Heart right ventricle (tissue), 16 donors: ENCODE data around the gene KCNJ4. TPM values are rescaled to one million over a fixed set of nuclear protein-coding genes. Genes with fewer than 3 reads are reported as not detected.

ENCODE experiments used
- ATAC-seq, 8 donors: fragments of 200-7000 bp; cut with Tn5 transposase; one replicate each; pipeline ENCODE4 v1.9.1; 2020; ENCODE audit warnings: mild to moderate bottlenecking in 8 of 8, moderate library complexity in 8 of 8, moderate number of reproducible peaks in 1 of 8
- DNase-seq, 2 donors: peaks; one replicate each; pipeline ENCODE4 v3.0.0-alpha.2; 2020
- H3K27ac ChIP-seq, 10 donors: fragments of 200-600 bp; sonication (generic) in 2 of 10; one replicate each; pipeline versions ENCODE4 v1.5.0 to v1.8.0; 2020 to 2022; ENCODE audit warnings: mild to moderate bottlenecking in 3 of 10
- H3K27me3 ChIP-seq, 7 donors: fragments of 200-600 bp; one replicate each; pipeline ENCODE4 v1.8.0; 2021 to 2022; ENCODE audit warnings: mild to moderate bottlenecking in 2 of 7
- H3K36me3 ChIP-seq, 9 donors: fragments of 200-600 bp; sonication (generic) in 1 of 9; one replicate each; pipeline versions ENCODE4 v1.5.0 to v1.8.0; 2020 to 2022; ENCODE audit warnings: mild to moderate bottlenecking in 2 of 9
- H3K4me1 ChIP-seq, 9 donors: fragments of 200-600 bp; sonication (generic) in 1 of 9; one replicate each; pipeline versions ENCODE4 v1.5.0 to v1.8.0; 2020 to 2022; ENCODE audit warnings: mild to moderate bottlenecking in 4 of 9
- H3K4me3 ChIP-seq, 10 donors: fragments of 200-600 bp; sonication (generic) in 2 of 10; one replicate each; pipeline versions ENCODE4 v1.5.0 to v1.8.0; 2020 to 2022; ENCODE audit warnings: mild to moderate bottlenecking in 7 of 10, moderate library complexity in 2 of 10
- H3K9me3 ChIP-seq, 11 donors: fragments of 200-600 bp in 10 of 11; sonication (generic) in 2 of 11; one replicate each; pipeline versions ENCODE4 v1.5.0 to v1.8.0; 2013 to 2022; ENCODE audit warnings: mild to moderate bottlenecking in 2 of 11, control low read depth in 1 of 11, moderate library complexity in 1 of 11
- WGBS, 2 donors: extraction: QIAGEN DNeasy Blood & Tissue Kit; methylation state at CpG; one replicate each; pipeline ENCODE4 v1.1.7; 2013; ENCODE audit warnings: inconsistent platforms in 1 of 2; 5-methylcytosine and 5-hydroxymethylcytosine counted together
- intact Hi-C, 10 donors: fragments of 100-400 bp; cut with DNase I; formaldehyde crosslinking; loops; one replicate each; pipeline versions ENCODE4 v1.11.1 to v1.14.2; 2022
- polyA plus RNA-seq, 2 donors: library from polyadenylated mRNA; stranded (reverse); fragments of 200-250 nt; gene quantifications; one replicate each; pipeline ENCODE4 v1.2.3, GENCODE V29; 2013
- total RNA-seq, 10 donors: library from RNA; stranded (reverse); fragmentation: NEBNext Ultra II Directional in 3 of 10; extraction: Animal tissue kit (Norgen Biotek cat#: 25700) in 3 of 10; gene quantifications; one replicate each; pipeline versions ENCODE4 v1.2.1 to v1.2.4, GENCODE V29; 2021 to 2023
- TF ChIP-seq, protein P1 (sequence below), 9 donors: fragments of 200-600 bp; sonication (generic) in 2 of 9; IDR thresholded peaks; one replicate each; pipeline versions ENCODE4 v1.5.0 to v1.8.0; 2021 to 2022; ENCODE audit warnings: antibody characterized with exemption in 9 of 9, mild to moderate bottlenecking in 5 of 9, moderate library complexity in 1 of 9
- donor health status: Arrhythmogenic right ventricular cardiomyopathy.
- donor health status: ischemic (EF 13 %, LVEDD 7.1; RV severe dilation, severe dysfunction).
- donor health status: healthy with polysubstance abuse.
- donor health status: DM: no; HTN: yes; CAD: no.
- donor health status: DM: no; HTN: no; CAD: no.
- donor health status: ischemic (EF 25% LVEDD 6.9; RV normal size, moderate dysfunction).
- donor health status: ischemic (EF 25% LVEDD 5.7; RV mildly dilated, moderate dysfunction).
- donor health status: healthy.
- donor health status: DM: yes; HTN: yes; CAD: no.
- donor health status: Ischemic cardiomyopathy.
- donor health status: ischemic (EF 35%, LVEDD 5.7; RV mildly dilated, moderate dysfunction).
- donor health status: nonischemic (EF 11% LVEDD 7.7; RV severe dilation, severe dysfunction).
- donor health status: DM: yes; HTN: yes; CAD: no.
- donor health status: PGD.
- donor health status: ischemic (EF 29% LVEDD 5.4; RV normal size, mild dysfunction).
- donor health status: nonischemic (EF 23%, LVEDD 6.1; RV moderate dilation, normal function).

KCNJ4 gene
- total and polyA plus RNA-seq, 12 donors = 4.9 to 93.3 (median 33.9) TPM

DNA sequence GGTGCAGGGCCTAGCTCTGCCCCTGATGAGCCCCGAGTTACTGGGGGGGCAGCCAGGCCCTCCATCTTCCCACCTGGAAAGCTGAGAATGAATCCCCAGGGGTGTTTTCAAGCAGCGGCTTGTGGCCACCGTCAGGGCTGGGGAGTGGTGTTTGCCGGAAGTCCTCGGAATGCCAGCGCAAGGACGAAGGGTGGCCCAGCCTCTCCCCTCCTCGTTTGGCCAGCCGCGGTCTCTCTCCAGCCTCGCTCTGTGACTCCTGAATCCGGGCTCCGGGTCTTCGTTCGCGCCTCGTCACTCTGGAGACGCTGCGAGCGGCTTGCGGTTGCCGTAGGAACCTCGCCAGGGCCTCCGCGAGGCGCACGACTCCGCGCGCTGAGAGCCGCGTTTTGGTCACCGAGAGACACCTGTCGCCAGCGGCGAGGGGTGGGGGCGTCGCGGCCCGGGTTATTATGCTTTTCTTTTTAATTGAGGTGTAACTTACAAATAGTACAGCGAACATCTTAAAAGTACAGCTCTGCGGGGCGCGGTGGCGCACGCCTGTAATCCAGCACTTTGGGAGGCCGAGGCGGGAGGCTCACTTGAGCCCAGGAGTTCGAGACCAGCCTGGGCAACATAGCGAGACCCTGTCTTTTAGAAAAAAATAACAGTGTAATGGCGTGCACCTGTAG is 6.5 kb upstream of the KCNJ4 start:
- peak overlapping the region in 6 of 10 donors; percentile 30 to 75 (median 70) for H3K27ac ChIP-seq
- TF ChIP-seq, protein P1, sequence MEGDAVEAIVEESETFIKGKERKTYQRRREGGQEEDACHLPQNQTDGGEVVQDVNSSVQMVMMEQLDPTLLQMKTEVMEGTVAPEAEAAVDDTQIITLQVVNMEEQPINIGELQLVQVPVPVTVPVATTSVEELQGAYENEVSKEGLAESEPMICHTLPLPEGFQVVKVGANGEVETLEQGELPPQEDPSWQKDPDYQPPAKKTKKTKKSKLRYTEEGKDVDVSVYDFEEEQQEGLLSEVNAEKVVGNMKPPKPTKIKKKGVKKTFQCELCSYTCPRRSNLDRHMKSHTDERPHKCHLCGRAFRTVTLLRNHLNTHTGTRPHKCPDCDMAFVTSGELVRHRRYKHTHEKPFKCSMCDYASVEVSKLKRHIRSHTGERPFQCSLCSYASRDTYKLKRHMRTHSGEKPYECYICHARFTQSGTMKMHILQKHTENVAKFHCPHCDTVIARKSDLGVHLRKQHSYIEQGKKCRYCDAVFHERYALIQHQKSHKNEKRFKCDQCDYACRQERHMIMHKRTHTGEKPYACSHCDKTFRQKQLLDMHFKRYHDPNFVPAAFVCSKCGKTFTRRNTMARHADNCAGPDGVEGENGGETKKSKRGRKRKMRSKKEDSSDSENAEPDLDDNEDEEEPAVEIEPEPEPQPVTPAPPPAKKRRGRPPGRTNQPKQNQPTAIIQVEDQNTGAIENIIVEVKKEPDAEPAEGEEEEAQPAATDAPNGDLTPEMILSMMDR (IDR thresholded peaks at IDR 0.05) = peak in 1 of 9 donors; percentile 17
- H3K9me3 ChIP-seq = no peaks in the 10 kb centered on the region
- peaks cover 3 to 50% (median 21%) of the 10 kb centered on the region in 9 donors for H3K4me1 ChIP-seq
- peak overlapping the region in 7 of 10 donors; percentile 6 to 30 (median 24) for H3K4me3 ChIP-seq
- H3K27me3 ChIP-seq = peaks cover 0 to 96% (median 23%) of the 10 kb centered on the region in 7 donors
- no peaks in the 10 kb centered on the region for H3K36me3 ChIP-seq
- ATAC-seq (peak; percentile 60 to 83 (median 77)), DNase-seq (peak; percentile 84 to 90)
- intact Hi-C loops = loop anchor here in 1 of 10 donors (5.0 kb wide), 1 partner anchor 46 kb away; the partner anchor contains the start of gene DDX17
- WGBS, 2 donors = 13 to 14% methylated on average over 51 of the region's 51 CpGs

DNA sequence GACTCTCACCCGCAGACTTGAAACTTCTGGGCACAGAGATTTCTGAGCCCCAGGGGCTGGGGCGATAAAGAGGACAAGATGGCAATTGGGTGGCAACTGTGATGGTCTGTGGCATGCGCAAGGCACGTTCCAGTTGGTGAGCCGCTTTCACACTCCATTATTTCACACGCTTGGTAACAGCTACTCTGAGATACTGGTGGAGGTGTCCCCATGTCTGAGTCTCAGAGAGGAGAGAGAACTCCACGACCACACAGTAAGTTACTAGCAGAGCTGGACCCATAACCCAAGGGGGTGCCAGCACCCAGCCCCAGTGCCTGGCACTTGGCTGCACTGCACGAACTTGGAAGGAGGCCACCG is 6.0 kb upstream of the KCNJ4 start:
- no peaks in the 10 kb centered on the region for H3K9me3 ChIP-seq
- intact Hi-C loops = loop anchor here in 1 of 10 donors (5.0 kb wide), 1 partner anchor 46 kb away; the partner anchor contains the start of gene DDX17
- H3K4me1 ChIP-seq = peaks cover 3 to 55% (median 21%) of the 10 kb centered on the region in 9 donors
- peak overlapping the region in 7 of 10 donors; percentile 6 to 30 (median 24) for H3K4me3 ChIP-seq
- 44 to 53% methylated on average over 9 of the region's 9 CpGs for WGBS, 2 donors
- H3K27me3 ChIP-seq = peaks cover 3 to 96% (median 28%) of the 10 kb centered on the region in 7 donors
- no peaks in the 10 kb centered on the region for H3K36me3 ChIP-seq
- peak in 7 of 8 donors; percentile 4 to 36 (median 11) for ATAC-seq
- H3K27ac ChIP-seq = peak overlapping the region in 6 of 10 donors; percentile 30 to 75 (median 70)
- TF ChIP-seq, protein P1 (IDR thresholded peaks at IDR 0.05) = no peak
- no peak for DNase-seq

DNA sequence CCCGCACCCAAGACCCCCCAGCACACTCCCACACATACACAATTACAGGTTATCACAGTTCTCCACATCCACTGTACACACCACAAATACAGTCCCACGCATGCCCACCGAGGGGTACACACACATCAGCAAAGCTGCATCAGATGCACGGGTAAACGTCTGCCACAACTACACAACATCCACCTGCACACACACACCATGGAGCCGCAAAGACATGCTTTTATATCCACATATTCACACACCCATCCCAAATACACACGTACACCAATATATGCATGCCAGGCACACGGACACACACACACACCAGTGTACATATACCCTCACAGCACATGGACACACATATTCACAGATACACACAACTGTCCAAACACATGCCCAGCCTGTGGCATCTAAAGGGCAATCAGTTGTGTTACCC is 5.4 kb upstream of the KCNJ4 start:
- H3K4me3 ChIP-seq = no peak overlapping the region
- ATAC-seq = no peak
- H3K9me3 ChIP-seq = no peaks in the 10 kb centered on the region
- WGBS, 2 donors = 54 to 67% methylated on average over 8 of the region's 8 CpGs
- peak overlapping the region in 2 of 10 donors; percentile 19 to 73 for H3K27ac ChIP-seq
- DNase-seq = no peak
- H3K36me3 ChIP-seq = no peaks in the 10 kb centered on the region
- peaks cover 3 to 56% (median 25%) of the 10 kb centered on the region in 9 donors for H3K4me1 ChIP-seq
- intact Hi-C loops = loop anchor here in 1 of 10 donors (5.0 kb wide), 1 partner anchor 47 kb away; the partner anchor contains the start of gene DDX17
- TF ChIP-seq, protein P1 (IDR thresholded peaks at IDR 0.05) = no peak
- peaks cover 6 to 96% (median 34%) of the 10 kb centered on the region in 7 donors for H3K27me3 ChIP-seq

DNA sequence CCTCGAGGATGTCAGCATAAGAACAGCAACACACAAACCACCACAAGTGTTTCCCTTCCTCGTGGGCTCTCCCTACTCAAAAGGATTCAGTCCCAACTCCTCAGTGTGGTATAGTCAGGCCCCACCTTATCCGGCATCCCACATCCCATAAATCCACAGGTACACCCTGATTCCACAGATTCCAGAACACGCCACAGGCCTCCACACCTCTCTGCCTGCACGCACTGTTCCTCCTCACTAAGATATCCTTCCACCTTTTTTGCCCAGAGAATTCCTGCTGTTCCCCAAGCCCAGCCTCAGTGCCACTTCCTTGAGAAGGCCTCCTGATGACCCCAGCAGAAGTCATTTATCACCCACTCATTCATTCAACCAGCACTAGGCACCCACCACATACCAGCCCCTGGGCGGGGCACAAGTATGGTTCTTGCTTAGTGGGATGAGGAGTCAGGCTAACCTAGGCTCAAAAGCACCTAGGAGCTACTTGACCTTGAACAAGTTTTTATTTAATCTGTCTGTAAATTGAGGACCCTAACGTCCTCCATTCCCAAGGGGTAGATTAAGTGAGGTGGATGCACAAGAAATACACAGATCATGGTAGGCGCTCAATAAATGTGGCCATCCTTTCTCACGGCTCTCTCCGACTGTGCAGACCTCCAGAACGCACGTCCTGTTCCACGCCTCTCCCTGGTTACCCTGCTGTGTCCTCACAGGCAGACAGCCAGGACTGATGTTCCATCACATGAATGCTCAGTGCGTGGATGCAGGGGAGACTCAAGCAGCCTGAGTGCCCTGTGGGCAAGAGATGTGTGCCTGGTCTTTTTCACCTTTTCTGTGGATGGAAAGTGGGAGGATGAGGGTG is 2.1 kb upstream of the KCNJ4 start:
- DNase-seq (no peak), ATAC-seq (peak in 3 of 8 donors; percentile 14 to 74 (median 25))
- Histone ChIP-seq H3K4me1 (peaks cover 3 to 57% (median 18%) of the 10 kb centered on the region in 9 donors), H3K27ac (peak overlapping the region in 7 of 10 donors; percentile 44 to 99 (median 80)), H3K27me3 (peaks cover 10 to 96% (median 57%) of the 10 kb centered on the region in 7 donors), H3K4me3 (no peak overlapping the region), H3K9me3 (no peaks in the 10 kb centered on the region), H3K36me3 (no peaks in the 10 kb centered on the region)
- intact Hi-C loops = no loop called here
- TF ChIP-seq, protein P1 (IDR thresholded peaks at IDR 0.05) = no peak
- 58 to 63% methylated on average over 14 of the region's 14 CpGs for WGBS, 2 donors
